Neural progenitor cell (in vitro differentiated cells): Measurements from ENCODE around the gene MACROD1. TPM values are rescaled to one million over a fixed set of nuclear protein-coding genes. Genes with fewer than 3 reads are reported as not detected.

Source experiments
- DNase-seq: peaks from one replicate; pipeline ENCODE4 v3.0.0-alpha.2; 2016; ENCODE audit warnings: low spot score
- H2AFZ ChIP-seq: fragments of 200-600 bp; sonication (generic); replicated peaks from 2 replicates; pipeline ENCODE4 v1.6.1; 2016; ENCODE audit warnings: antibody characterized with exemption
- H3F3A ChIP-seq: fragments of 200-600 bp; sonication (generic); 2 replicates; pipeline ENCODE4 v1.6.1; 2016; ENCODE audit warnings: antibody characterized with exemption, low read depth
- H3K27ac ChIP-seq: fragments of 200-600 bp; sonication (generic); 2 replicates; pipeline ENCODE4 v1.5.1; 2016; ENCODE audit warnings: mild to moderate bottlenecking
- H3K27me3 ChIP-seq: fragments of 200-600 bp; sonication (generic); 2 replicates; pipeline ENCODE4 v1.6.1; 2016; ENCODE audit warnings: mild to moderate bottlenecking, moderate library complexity
- H3K36me3 ChIP-seq: fragments of 200-600 bp; sonication (generic); 2 replicates; pipeline ENCODE4 v1.5.1; 2016
- H3K4me1 ChIP-seq: fragments of 200-600 bp; sonication (generic); 2 replicates; pipeline ENCODE4 v1.6.1; 2016; ENCODE audit warnings: mixed run types
- H3K4me2 ChIP-seq: fragments of 200-600 bp; sonication (generic); 2 replicates; pipeline ENCODE4 v1.6.1; 2016
- H3K4me3 ChIP-seq: fragments of 200-600 bp; sonication (generic); 2 replicates; pipeline ENCODE4 v1.5.1; 2016
- H3K79me2 ChIP-seq: fragments of 200-600 bp; sonication (generic); 2 replicates; pipeline ENCODE4 v1.6.1; 2016; ENCODE audit warnings: low read depth
- H3K9ac ChIP-seq: fragments of 200-600 bp; sonication (generic); 2 replicates; pipeline ENCODE4 v1.6.1; 2016
- H3K9me3 ChIP-seq: fragments of 200-600 bp; sonication (generic); 2 replicates; pipeline ENCODE4 v1.5.1; 2016; ENCODE audit warnings: low read depth
- H4K20me1 ChIP-seq: fragments of 200-600 bp; sonication (generic); 2 replicates; pipeline ENCODE4 v1.6.1; 2016; ENCODE audit warnings: low read depth
- H3K27ac Mint-ChIP-seq: 3 replicates; pipeline ENCODE4 v1.8.0; 2021; ENCODE audit warnings: mixed read lengths
- H3K27me3 Mint-ChIP-seq: 2 replicates; pipeline ENCODE4 v1.8.0; 2022; ENCODE audit warnings: low read depth, mild to moderate bottlenecking, inconsistent platforms, moderate library complexity, mixed read lengths; ENCODE audit not compliant: insufficient read depth
- H3K36me3 Mint-ChIP-seq: 3 replicates; pipeline ENCODE4 v1.8.0; 2021; ENCODE audit warnings: mixed read lengths
- H3K4me1 Mint-ChIP-seq: 3 replicates; pipeline ENCODE4 v1.8.0; 2021; ENCODE audit warnings: mixed read lengths
- H3K4me3 Mint-ChIP-seq: 3 replicates; pipeline ENCODE4 v1.8.0; 2021; ENCODE audit warnings: mild to moderate bottlenecking, moderate library complexity, mixed read lengths
- H3K9me3 Mint-ChIP-seq: 3 replicates; pipeline ENCODE4 v1.8.0; 2020; ENCODE audit warnings: mixed read lengths
- CTCF ChIP-seq: fragments of 200-600 bp; sonication (generic); IDR thresholded peaks from 2 replicates; pipeline ENCODE4 v1.5.1; 2017; ENCODE audit warnings: antibody characterized with exemption, mild to moderate bottlenecking
- EZH2 ChIP-seq: fragments of 200-600 bp; sonication (generic); IDR thresholded peaks from 2 replicates; pipeline ENCODE4 v1.6.1; 2017; ENCODE audit warnings: antibody characterized with exemption, mild to moderate bottlenecking, moderate library complexity
- EZH2phosphoT487 ChIP-seq: fragments of 200-600 bp; sonication (generic); IDR thresholded peaks from 2 replicates; pipeline ENCODE4 v1.6.1; 2017; ENCODE audit warnings: antibody characterized with exemption
- total RNA-seq: library from RNA; depleted of rRNA; stranded (reverse); fragments of >200 nt; gene quantifications from 2 replicates; pipeline ENCODE4 v1.2.3, GENCODE V29; 2015; ENCODE audit warnings: low replicate concordance

Gene MACROD1
- total RNA-seq, 1 donor from 2014 or later: 11.9 TPM

GRCh38 chr11:64027651-64028397 is 138.1 kb downstream of the MACROD1 start:
- H3K27ac Mint-ChIP-seq: peak overlapping the region; percentile 97
- peaks cover 61% of the 10 kb centered on the region for H3K4me1 Mint-ChIP-seq
- no peak for TF ChIP-seq CTCF
- no peak for TF ChIP-seq EZH2
- no peak for TF ChIP-seq EZH2phosphoT487
- H2AFZ ChIP-seq: no peak overlapping the region
- no peaks in the 10 kb centered on the region for H3K79me2 ChIP-seq
- H3K27me3 Mint-ChIP-seq: peaks cover 4% of the 10 kb centered on the region
- H3K4me3 ChIP-seq: no peak overlapping the region
- peaks cover 27% of the 10 kb centered on the region for H3K4me1 ChIP-seq
- H3K36me3 Mint-ChIP-seq: no peaks in the 10 kb centered on the region
- H3F3A ChIP-seq: peaks cover 13% of the 10 kb centered on the region
- H3K36me3 ChIP-seq: no peaks in the 10 kb centered on the region
- H4K20me1 ChIP-seq: peaks cover 6% of the 10 kb centered on the region
- H3K9me3 Mint-ChIP-seq: no peaks in the 10 kb centered on the region
- H3K27ac ChIP-seq: no peak overlapping the region
- no peak for DNase-seq
- H3K4me3 Mint-ChIP-seq: peak overlapping the region; percentile 59
- no peak overlapping the region for H3K9ac ChIP-seq
- H3K9me3 ChIP-seq: no peaks in the 10 kb centered on the region
- H3K27me3 ChIP-seq: peaks cover 40% of the 10 kb centered on the region
- H3K4me2 ChIP-seq: peak overlapping the region; percentile 71

- Histone ChIP-seq H3K4me2 (no peak overlapping the region), H3K27ac (no peak overlapping the region), H2AFZ (no peak overlapping the region), H3K79me2 (no peaks in the 10 kb centered on the region), H4K20me1 (peaks cover 6% of the 10 kb centered on the region), H3K4me1 (peaks cover 27% of the 10 kb centered on the region), H3F3A (peaks cover 13% of the 10 kb centered on the region), H3K9me3 (no peaks in the 10 kb centered on the region), H3K9ac (no peak overlapping the region), H3K36me3 (no peaks in the 10 kb centered on the region), H3K27me3 (peaks cover 28% of the 10 kb centered on the region), H3K4me3 (no peak overlapping the region)
- TF ChIP-seq CTCF (no peak), EZH2phosphoT487 (no peak), EZH2 (no peak)
- H3K4me1 Mint-ChIP-seq: peaks cover 67% of the 10 kb centered on the region
- H3K4me3 Mint-ChIP-seq: peak overlapping the region; percentile 59
- H3K36me3 Mint-ChIP-seq: no peaks in the 10 kb centered on the region
- peaks cover 4% of the 10 kb centered on the region for H3K27me3 Mint-ChIP-seq
- no peaks in the 10 kb centered on the region for H3K9me3 Mint-ChIP-seq
- DNase-seq: no peak
- H3K27ac Mint-ChIP-seq: peak overlapping the region; percentile 97
These were observed 139.2 kb downstream of the MACROD1 start for GRCh38 chr11:64026575-64027205.

- Mint-ChIP-seq H3K27me3 (peaks cover 4% of the 10 kb centered on the region), H3K4me3 (peak overlapping the region; percentile 68), H3K36me3 (no peaks in the 10 kb centered on the region), H3K27ac (peak overlapping the region; percentile 96), H3K4me1 (peaks cover 75% of the 10 kb centered on the region), H3K9me3 (no peaks in the 10 kb centered on the region)
- Histone ChIP-seq H3F3A (peaks cover 13% of the 10 kb centered on the region), H3K4me3 (no peak overlapping the region), H3K9me3 (no peaks in the 10 kb centered on the region), H3K4me1 (peaks cover 34% of the 10 kb centered on the region), H2AFZ (no peak overlapping the region), H4K20me1 (peaks cover 6% of the 10 kb centered on the region), H3K9ac (no peak overlapping the region), H3K79me2 (no peaks in the 10 kb centered on the region), H3K4me2 (no peak overlapping the region), H3K27ac (no peak overlapping the region), H3K36me3 (no peaks in the 10 kb centered on the region), H3K27me3 (peaks cover 14% of the 10 kb centered on the region)
- DNase-seq: peak; percentile 62
- TF ChIP-seq CTCF (no peak), EZH2phosphoT487 (no peak), EZH2 (no peak)
These were observed 140.7 kb downstream of the MACROD1 start for GRCh38 chr11:64025205-64025604.
